Activated CD4-positive, CD25-positive, alpha-beta regulatory T cell treated with anti-CD3 and anti-CD28 coated beads, Interleukin-2, amount 50 U/mL, for 72 hours (primary cell): ENCODE results near the gene MEIS2.

Source experiments
- DNase-seq: peaks from one replicate; pipeline ENCODE4 v3.0.0; 2021

MEIS2 gene

DNA sequence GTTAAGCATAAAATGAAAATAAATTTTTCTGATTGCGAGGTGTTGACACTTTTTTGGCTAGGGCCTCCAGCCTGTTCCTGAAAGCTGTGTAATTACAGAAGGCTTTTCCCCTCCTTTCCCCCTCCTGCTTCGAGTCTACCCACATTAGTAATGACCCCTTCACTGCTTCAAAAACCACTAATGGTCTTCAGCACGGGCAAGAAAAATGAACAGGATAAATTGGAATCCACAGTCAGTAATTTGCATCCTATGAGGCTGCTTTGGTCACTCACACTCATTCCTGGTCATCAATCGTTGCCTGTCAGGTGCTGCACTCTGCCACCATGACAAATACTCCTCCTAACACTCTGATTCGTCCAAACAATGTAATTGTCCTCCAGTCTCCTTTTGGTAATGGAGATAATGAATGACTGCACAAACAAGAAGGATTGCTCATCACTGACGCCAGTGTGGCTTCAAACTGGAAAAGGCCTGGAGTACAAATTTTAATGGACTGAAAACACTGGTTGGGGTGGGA lies 148.6 kb downstream of the MEIS2 start:
- no peak for DNase-seq

DNA sequence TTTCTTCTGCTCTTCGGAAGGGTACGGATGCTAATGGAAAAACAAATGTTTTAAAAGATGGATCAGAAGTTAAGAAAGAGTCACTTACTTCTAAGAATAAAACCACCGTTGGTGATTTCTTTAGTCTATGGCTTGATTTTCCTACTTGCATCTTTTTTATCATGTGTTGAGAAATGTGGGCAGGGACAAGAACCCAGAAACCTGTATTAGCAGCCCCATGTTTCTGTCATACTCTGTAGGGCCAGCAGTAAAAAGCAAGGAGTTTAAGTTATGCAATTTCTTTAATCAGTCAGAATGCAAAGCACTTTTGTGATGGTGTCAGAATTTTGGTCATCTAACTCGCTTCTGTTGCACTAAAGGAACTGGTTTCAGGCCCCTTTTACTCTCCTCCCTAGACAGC lies 150.0 kb downstream of the MEIS2 start:
- no peak for DNase-seq

DNA sequence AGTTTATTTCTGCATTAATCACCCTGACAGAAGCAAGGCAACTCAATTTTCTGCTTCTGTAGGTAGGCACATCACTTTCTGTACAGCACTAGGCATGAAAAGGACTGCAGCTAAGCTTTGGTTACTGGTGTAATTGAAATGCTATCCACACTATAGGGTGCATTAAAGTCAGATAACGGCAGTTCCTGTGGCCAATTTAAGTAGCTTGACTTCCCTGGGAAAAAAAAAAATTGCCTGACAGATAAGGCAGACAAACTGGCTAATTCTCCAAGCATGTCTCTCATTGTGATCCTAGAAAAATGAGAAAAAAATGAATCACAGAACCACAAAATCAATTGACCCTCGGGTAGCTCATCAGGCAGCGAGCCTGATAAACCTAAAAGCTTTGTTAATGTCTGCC lies 151.4 kb downstream of the MEIS2 start:
- no peak for DNase-seq

DNA sequence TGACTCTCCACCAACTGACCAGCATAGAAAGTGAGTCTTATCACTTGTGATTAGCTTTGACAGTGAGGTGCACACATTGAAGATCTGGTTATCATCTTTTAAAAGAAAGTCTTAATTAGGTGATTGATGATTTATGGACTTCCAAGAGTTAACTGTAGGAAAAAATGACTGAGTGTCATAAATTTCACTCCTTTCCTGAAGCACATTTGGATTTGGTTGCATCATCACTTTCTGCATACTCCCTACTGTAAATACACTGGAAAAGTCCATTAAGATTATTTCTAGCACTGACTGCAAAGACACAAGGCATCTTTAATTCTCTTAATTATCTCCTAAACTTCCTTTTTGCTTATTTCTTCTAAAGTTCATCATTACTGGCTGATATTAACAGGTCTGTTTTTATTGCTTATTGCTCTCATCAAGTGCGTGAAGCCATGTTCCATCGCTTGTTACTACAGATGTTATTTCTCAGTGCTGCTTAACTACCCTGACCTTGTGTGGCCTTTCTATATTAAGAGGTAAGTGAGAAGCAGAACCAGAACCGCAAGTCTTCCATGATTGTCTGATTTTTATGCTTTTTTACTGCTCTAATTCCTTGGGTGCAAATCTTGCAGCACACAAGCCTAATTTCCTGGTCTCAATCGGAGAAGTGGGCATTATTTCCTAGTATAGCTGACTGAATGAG lies 153.2 kb downstream of the MEIS2 start:
- no peak for DNase-seq

DNA sequence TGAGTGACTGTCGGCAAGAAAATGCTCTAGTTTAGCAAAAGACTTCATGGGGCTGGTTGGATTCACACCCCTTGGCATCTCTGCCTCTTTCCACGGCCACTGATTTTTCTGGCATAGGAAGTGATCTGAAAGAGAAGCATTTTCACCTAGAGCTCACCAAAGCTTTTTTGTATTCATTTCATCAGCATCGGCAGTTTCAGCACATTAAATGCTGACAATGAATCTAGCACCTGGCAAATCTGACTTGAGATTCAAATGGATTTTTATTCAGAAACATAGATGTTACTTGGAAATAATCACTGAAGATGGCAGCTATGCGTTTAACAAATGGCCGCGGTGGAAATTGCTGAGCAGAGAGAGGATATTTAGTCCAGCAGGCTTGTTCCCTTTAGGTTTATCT lies 155.9 kb downstream of the MEIS2 start:
- DNase-seq: no peak

DNA sequence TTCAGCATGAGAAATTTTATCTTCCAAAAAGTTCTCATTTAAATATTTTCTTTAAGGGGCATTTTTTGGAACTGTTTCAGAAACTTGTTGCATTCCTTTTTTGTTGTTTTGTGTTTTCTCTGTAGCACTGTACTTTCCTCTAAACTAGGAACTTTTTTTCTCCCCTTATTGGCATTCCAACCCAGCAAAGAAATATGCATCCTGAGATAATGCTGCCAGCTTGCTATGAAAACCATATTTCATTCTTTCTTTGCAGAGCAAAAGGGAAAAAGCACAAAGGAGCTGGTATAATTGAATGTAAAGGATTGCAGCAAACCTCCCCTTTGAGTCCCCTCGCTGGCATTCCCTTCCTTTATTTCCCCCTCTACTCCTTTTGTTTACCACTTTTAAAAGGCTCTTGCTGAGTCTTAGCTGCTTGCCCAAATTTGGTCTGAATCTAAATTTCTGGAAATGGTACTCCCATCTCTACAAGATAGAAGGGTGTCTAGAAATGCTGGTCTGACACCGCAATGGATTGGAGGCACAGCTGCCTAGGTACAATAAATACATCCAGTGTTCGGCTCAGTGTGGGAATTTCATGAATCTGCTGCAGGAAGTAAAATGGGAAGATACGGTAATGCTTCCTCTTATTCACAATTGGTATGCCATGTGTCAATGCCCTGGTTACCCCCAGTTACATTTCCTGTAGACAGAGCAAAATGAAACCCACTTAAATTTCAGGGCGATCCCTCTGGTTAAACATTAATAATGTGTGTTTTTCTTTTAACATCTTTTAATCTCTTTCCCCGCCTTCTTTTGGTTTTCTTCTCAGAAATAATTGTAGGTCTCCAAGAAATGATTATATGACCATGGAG lies 156.6 kb downstream of the MEIS2 start:
- DNase-seq: no peak

DNA sequence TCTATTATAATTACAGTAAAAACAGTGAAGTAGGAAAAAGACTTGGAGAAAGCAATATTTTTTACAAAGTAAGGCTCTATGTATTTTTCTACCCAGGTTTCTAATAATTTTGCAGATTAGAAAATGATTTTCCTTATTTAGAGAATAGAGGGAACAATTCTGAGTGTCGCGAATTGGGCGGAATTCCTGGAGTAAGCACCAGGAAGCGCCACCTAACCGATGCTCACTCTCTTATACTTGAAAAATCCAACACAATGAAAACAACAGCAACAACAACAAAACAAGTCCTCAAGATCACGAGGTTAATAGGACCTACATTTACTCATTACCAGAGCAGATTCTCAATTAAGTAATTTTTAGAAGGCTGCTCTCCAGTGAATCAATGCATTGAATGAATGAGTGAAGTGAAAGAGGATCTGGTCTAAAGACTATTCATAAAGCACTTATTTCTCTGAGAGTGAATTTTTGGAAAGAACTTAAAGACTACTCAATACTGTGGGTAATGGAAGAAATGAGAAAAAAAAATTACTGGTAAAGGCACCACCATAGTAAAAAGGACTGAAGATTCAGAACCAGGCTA lies 158.0 kb downstream of the MEIS2 start:
- no peak for DNase-seq

DNA sequence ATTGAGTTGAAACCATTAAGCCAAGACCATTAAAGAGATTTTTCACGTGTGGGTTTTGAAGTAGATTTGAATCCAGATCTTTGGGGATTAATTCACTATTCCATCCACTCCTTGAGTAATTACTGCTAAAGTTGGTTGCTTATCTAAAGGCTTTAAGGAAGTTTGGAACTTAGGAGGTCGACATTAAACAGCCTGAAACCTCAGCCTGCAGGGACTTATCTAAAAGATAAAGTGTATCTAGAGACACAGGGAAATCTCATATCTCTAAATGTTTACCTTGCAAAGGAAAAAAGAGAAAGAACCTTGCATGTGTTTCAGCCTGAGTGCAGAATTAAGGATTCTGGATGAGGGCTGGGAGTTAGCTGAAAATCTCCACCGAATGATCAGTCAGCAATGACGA lies 158.6 kb downstream of the MEIS2 start:
- no peak for DNase-seq

DNA sequence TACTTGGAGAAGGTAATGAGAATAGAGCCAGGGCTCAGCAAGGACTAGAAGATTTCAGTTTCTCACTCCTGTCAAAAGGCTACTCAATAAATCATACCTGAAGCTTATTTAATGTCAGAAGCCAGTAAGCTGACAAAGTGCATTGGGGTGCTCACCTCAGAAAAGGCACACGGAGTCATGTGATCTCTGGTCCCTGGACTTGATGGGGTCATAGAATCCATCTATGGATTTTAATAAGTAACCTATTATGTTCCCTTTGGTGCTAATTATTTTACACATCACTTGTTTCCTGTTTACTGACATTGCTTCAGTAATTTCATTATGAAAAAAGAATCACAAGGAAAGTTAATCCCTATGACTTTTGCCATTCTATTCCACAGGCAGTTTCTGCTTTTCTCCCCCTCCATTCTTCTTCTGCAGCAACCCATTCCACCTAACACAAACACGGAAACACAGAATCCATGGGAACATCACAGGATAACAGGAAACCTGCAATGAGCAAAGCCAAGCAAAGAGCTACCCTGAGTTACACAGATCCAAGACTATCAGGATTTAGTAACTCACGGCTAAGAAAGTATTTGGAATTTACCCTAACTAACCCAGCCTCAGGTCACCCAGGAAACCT lies 159.6 kb downstream of the MEIS2 start:
- no peak for DNase-seq

DNA sequence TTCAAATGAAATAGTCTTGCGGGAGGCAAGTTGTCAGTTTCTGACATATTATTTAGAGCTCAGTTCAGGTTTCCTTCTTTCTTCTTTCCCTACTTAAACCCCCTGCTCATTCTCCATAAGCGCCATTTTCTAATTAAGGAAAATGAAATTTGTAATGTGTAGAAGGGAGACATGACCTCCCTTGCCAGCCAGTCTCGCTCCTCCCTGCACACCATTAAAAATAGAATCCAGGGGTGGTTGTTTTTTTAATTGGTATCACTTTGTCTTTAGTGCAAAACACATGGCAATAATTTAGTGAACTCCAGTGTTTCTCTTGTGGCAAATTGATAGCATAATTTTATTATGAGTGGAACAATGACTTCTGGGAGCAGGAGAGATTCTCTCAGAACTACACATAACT lies 160.1 kb downstream of the MEIS2 start:
- no peak for DNase-seq

DNA sequence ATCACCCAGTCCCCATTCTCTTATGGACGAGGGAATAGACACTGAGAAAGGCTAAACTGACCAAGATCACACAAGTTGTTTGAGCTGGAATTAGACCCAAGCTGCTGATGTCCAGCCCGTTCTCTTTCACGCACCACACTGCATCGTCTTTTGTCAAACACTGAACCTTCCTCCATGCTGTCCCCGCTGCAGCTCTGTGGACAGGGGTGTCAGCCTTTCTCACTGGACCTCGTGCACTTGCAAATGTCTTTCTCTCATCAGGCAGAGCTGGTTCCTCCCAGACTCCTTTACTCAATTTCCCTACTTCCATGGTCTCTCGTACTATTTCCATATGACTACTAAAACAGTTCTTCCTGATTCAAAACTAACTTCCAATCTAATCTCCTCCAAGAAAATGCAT lies 161.6 kb downstream of the MEIS2 start:
- no peak for DNase-seq

DNA sequence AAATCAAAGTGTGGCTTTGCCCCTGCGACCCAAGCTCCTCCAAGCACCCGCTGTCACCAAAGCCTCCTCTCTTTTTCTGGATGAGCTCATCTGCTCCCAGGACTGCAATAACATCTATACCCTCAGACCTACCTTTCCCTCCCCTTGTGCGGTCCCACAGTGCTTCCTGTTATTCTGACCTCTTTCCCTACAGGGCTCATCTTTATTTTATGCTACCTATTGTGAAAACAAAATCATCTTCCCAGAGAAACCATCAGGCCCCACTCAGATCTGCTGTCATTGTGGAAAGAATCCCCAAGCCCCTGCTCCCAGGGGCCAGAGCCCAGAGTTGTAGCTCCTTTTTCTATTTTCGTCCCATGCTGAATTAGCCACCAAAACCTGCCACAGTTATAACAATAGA lies 162.2 kb downstream of the MEIS2 start:
- DNase-seq: no peak

DNA sequence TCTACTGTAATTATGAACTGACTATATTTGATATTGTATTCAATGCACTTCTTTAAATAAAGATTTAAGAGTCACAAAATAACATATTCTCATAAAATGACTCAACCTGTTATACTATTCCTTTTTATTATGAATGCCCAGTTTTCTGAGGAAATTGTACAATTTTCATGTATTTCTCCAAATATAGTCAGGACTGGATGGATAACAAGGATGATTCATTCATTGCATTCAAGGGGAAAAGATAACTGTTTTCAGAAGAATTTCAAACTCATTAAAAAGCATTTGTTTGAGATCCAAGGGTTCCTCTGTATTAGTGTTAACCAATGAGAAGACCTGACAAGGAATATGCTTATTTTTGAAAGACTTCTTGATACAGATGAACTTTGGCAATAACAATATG lies 163.7 kb downstream of the MEIS2 start:
- DNase-seq: no peak

DNA sequence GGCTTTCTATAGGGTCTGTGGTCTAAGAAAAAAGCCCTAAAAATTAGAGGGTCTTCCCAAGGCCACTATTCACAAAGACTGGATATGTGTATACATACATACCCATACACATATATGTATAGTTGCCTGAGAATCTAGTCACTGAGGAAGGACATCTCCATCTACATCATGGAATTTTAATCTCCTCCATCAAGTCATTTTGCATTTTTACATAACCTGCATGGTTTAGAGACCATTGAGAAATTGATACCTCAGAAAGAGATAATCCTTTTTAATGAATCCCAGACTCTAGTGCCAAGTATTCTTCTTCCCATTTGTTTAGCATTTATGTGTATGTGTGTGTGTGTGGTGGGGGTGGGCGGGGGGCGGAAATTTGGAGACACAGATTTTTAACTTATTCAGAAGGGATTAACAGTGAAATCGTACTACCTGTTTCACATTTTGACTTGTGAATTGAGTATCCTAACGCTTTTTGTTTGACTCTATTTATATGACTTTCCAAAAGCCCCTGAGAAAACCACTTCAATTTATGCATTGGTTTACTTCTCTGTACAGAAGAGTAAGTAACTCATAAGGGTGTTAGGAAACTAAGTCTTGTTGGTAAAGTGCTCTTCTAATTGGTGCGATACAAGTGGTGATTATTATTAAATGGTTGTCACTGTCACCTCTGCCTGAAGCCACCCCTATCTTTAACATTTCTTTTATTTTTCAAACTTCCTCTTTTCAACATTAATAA lies 166.9 kb downstream of the MEIS2 start:
- no peak for DNase-seq

DNA sequence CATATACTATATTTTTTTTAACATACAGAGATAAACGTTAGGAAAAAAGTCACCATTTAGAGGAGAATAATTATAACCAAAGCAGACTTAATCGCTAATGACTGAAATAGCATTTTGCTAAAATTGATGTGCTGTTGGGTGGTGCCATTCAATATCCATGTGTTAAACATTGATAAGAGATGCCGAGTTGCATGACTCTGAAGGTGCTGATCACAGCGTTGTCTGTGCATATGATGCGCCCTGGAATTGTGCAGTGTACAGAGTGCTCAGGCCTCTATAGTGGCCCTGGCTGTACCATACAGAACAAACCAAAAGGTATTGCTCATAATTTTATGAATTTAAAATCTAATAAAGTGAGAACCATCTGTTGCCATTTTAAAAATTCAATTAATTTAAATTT lies 168.3 kb downstream of the MEIS2 start:
- DNase-seq: no peak

DNA sequence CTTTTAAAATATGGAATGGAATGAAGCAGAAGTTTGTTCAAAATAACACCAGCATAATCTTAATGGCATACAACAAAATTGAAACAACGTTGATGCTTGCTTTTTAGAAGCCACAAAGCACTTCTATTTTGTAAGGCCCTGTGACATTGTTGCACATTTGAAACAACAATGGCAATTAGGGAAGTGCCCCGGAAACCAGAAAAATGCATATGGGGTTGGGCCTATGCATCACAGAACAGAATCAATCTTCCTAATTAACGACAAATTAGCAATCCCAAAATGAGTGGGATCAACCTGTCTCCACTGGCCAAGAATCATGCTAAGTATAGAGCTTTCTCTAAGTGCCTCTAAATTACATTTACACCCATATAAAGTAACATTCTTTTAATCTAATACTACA lies 168.9 kb downstream of the MEIS2 start:
- DNase-seq: no peak

DNA sequence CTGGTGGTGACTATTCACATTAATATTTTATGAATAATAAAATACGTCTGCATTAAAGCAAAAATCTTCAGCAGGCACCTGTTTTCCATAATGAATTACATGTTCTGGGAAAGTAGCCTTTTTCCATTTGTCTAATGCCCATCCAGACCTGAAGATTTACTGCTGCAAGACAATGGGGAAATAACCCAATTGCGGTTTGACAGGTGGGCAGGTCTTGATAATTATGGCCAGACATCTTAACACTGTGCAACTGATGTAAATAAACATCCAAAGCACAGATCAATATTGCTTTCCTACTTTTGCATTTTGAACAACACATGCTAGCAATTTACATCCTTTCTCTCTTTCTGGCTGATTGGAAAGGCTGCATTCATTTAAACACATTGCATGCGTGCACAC lies 173.9 kb downstream of the MEIS2 start:
- DNase-seq: no peak

DNA sequence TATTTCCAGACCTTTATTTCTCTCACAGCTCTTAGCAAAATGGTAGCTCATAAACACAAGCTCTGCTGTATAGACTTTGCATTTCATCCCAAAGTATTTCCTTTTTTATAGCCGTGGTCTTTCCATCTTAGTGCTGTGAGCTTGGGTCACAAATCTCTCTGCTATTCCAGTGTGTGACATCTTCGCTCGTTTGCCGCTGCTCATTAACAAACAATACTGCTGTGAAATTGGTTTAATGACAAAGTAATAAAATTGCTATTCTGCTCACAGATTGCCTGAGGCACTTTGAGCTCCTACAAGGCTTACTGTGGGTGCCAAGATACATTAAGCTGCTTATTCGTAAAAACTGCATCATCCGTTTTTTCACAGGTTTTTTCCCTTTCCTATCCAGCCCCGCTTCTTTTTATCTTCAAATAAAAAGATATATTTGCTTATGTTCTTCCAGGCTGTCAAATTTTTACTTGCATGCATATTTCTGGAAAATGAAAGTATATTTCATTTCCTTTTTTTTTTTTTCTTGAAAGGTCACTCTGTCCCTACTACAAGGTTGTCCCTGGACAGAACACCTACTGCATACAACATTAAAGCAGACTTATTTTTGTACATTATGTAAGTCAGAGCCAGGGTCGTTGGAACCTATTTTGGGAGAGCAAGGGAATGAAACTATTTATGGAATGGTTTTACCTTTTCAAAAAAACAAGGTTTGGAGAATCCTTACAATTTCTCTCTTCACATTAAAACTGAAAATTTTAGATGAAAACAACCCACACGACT lies 174.5 kb downstream of the MEIS2 start:
- DNase-seq: no peak

DNA sequence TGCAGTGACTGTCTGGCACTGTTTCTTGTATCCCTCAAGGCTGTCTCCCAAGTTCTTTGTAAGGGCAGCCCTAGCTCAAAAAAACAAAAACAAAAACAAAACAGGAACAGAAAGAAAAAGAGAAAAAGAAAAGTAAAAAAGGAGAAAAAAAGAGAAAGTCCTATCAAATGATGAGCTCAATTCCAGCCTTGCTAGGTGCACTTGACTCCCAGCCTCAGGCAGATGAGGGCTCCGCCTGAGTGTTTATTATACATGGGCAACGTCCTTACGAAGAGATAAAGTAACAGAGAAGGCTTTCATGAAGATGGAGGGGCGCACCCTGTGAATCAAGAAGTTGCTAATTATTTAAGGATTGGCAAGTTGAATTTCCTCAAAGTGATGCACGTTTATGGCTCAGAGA lies 175.3 kb downstream of the MEIS2 start:
- DNase-seq: no peak

DNA sequence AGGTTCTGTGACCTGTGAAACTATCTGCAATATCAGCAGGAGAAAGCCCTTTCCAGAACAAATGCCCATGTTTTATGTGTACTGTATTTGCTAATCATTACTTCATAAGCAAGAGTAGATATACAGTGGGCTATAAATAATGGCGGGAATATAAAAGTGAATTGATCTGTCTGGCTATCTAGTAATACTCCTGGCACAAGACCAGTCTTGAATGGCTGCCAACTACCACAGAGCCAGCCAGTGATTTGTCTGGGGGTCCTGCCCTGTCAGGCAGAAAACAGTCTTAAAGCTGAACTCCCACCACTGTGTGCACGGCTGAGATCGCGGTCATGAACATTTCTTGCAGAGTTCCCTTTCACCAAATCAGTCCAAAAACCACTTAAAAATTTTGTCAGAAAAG lies 176.3 kb downstream of the MEIS2 start:
- DNase-seq: no peak

DNA sequence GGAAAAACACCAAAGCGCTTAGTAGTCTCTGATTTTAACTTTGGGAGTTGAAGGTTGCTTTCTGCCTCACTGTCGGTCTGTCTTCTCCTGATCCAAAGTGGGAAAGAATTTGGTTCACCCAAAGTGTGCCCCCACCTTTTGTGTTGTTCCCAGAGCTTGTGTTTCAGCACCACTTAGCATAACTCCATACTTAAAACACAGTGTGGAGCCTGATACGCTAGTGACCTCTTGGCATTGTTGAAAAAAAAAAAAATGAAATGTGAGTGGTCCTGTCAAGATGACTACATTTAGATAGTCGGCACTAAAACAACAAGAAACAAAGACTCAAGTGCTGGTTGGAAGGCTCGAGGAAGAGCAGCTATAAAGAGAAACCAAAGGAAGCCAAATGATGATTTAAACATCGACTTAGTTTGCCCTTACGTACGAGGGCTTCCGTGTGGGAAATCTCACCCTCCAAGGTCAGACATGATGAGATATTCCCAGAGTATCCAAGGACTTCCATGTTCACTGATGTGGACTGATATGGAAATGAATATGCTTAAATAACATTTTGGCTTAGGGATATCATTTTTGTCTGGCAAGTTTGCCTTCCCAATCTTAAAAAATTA lies 178.8 kb downstream of the MEIS2 start:
- no peak for DNase-seq
